T follicular helper cell (primary cell): ENCODE measurements around the gene MRPS17.
A peak's percentile ranks its signal among the peaks of the same experiment; 100 is the strongest.
"Not testable (repeated sequence)": the region's sequence is repeated elsewhere in the genome, so short reads cannot be mapped to it uniquely, and the experiment has no call there.

Experiments
- DNase-seq: peaks from one replicate; pipeline ENCODE4 v3.0.0-alpha.2; 2020; ENCODE audit warnings: low read depth
- total RNA-seq, 2 experiments: gene quantifications; one replicate each; lab custom pipeline; 2026; lab: John Stamatoyannopoulos, UW

MRPS17 gene
- total RNA-seq, result 7.1 to 16.1 reads per million in 2 experiments

DNA sequence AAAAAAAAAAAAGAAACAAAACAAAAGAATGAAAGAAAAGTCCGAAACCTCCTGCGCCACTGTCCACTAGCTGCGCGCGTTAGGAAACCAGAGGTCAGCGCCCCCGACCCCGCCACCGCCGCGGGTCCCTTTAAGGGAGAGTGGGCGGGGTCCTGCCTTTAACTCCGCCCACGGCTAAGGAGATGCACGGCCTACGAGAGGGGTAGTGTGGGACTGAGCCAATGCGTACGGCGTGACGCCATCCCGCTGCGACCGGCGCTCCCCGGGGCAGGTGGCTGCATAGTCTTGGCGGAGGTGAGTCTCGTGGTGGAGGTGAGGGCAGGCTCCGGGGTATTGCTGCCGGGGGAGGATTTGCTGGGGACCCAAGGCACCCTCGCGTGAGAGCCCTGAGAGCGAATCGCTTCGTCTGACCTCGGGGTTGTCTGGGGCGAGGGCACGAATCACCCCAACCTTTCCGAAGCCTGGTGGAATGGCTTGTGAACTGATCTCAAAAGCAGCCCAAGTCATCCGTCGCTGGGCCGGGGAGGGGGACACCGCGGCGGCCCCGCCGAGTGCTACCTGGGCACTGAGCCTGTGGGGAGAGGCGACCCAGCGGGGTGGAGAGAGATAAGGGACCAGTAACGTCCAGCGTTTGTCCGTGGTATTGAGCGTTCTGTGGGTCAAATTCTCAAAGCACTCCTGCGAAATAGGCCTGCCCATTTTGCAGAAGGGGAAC lies at the start of gene MRPS17:
Gene MRPS17 (plus strand): TSS at position 241 of the 715 bp plus-strand sequence. CDS start 1,319 bp downstream, outside the sequence.
- peak; percentile 91 for DNase-seq

DNA sequence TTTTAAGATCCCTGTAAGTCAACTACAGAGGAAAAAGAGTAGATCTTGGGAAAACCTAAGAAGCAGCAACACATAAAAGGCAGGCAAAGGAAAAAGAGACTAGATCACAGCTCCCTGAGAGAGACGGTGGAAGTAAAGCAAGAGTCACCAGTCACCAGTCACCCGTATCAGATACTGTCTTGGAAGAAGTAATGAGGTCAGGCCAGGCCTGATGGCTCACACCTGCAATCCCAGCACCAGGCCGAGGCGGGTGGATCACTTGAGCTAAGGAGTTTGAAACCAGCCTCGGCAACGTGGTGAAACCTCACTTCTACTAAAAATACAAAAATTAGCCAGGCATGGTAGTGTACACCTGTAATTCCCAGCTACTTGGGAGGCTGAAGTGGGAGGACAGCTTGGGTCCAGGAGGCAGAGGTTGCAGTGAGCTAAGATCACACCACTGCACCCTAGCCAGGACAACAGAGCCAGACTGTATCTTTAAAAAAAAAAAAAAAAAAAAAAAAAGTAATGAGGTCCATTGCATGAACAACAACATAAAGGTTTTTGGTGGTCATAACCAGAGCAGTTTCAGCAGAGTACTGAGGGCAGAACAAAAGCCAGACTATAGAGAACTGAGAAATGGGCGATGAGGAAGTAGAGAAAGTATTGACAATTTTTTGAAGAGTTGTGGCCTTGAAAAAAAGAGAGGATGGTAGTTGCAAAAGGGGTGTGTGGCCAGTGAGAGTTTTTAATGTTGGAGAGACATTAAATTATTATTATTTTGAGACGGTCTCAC lies 47.5 kb upstream of the MRPS17 start:
- no peak for DNase-seq

DNA sequence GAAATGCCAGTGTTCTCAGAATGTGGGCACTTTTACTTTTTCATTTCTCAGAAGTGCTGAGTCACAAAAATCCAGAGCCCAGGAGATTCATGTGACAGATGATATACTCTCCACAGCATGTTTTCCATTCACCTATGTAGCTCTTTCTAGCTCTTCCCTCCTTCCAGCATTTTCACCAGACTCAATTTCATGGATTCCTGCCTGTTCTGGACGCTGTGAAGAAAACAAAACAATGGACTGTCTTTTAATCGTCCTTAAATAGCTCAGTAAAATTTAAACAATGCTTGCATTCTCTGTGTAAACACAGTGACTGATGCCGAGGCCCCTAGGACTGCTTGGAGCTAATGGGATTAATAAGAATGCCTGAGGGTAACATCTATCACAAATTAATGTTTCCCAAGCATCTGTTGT lies 38.9 kb upstream of the MRPS17 start:
- DNase-seq, result no peak

DNA sequence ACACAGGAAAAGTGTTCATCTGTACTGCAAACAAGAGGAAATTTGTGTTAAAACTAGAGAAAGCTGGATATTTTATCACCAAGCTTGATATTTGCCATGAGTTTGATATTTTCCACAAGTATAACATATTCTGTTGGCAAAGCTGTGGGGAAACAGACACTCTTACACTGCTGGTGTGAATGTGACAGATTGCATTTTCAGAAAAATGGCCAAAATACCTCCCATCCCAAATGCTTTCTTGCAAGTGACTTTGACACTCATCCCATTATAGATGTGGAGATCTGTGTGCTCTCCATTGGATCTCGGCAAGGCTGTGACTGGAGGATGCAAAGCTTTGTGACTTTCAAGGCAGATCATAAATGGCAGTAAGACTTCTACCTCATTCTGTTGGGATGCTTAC lies 33.9 kb upstream of the MRPS17 start:
- DNase-seq, result no peak

DNA sequence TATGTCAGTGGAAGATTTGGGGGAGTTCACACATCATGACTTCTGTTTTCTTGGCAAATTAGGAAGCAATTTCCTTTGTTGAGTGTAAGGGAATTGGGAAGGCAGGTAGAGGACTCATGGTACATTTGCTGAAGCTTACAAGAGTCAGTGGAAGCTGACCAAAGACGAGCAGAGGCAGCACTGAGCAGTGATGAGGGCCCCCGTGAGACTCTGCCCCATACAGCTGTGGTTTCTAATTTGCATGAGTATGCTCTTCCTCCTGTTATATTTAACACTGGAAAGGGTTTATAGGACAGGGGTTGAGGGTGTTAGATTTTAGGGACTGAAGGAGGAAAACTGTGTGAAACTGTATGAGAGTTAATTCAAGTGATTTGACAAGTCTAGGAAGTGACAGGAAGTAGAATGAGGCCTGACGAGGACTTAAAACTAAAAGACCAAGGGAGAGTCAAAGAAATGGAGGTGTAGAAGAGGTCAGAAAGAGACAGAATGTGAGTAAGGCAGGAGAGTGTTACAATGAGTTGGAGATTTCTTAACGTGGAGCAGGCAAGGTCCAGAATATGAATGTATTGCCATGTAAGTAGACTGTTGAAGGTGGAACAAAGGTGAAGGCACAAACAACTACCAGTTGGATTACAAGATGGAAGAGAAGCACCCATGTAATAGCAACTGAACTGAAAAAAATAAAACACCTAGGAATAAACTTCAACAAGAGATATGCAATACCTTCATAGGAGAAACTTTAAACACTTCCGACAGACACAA lies 23.5 kb upstream of the MRPS17 start:
- no peak for DNase-seq

DNA sequence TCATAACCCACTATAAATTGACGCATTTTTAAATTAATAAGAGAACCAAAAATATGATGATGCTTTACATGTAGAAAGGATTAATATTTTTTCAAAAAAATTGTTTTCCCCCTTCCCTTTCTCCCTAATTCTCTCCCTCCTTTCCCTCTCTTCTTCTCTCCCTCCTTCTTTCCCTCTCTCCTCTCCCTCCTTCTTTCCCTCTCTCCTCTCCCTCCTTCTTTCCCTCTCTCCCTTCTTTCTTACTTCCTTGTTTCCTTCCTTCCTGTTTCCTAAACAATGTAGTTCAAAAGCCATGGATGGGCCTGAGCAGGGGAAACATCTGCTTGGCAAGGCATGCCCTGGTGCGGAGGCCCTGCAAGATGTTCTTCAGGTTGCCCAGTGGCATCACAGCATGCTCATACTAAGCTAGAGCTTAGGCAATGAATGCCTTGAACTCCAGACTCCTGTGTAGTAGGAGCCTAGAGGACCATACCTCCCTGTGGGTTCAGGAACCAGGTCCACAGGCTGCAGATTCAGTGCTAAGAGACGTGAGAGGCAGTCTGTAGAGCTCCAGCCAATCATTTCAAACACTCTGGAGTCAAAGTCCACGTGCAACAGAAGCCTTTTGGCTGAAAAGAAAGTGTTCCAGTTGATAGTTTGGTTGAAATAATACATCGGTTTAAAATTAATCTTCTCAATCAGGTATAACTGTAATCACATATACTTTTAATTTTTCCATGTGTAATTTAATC lies 20.1 kb upstream of the MRPS17 start:
- DNase-seq, result no peak

DNA sequence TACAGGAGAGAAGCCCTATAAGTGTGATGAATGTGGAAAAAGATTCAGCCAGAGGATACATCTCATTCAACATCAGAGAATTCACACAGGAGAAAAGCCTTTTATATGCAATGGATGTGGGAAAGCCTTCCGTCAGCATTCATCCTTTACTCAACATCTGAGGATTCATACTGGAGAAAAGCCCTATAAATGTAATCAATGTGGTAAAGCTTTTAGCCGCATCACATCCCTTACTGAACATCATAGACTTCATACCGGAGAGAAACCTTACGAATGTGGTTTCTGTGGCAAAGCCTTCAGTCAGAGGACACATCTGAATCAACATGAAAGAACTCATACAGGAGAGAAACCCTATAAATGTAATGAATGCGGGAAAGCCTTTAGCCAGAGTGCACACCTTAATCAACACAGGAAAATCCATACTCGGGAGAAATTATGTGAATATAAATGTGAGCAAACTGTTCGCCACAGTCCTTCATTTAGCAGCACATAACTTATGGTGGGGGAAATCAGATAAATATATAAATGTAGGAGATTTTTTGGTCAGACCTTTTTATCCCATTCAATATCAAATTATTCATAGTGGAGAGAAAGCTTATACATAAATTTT lies 12.1 kb upstream of the MRPS17 start:
- DNase-seq, result no peak

DNA sequence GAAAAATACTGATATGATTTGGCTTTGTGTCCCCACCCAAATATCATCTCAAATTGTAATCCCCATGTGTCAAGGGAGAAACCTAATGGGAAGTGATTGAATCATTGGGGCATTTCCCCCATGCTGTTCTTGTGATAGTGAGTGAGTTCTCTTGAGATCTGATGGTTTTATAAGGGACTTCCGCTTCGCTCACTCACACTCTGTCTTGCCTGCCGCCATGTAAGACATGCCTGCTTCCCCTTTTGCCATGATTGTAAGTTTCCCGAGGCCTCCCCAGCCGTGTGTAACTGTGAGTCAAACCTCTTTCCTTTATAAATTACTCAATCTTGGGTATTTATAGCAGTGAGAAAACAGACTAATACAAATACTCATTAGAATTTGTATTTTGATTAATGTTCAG lies 5.1 kb upstream of the MRPS17 start:
- no peak for DNase-seq

DNA sequence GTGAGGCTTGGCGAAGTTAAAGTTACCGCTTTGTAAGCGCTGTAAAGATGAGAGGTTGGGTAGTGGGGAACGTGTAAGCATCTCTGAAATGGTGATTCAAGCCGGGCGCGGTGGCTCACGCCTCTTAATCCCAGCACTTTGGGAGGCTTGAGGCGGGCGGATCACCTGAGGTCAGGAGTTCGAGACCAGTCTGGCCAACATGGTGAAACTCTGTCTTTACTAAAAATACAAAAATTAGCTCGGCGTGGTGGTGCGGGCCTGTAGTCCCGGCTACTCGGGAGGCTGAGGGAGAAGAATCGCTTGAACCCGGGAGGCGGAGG lies 635 bp downstream of the MRPS17 start:
- DNase-seq, result not testable (repeated sequence)

DNA sequence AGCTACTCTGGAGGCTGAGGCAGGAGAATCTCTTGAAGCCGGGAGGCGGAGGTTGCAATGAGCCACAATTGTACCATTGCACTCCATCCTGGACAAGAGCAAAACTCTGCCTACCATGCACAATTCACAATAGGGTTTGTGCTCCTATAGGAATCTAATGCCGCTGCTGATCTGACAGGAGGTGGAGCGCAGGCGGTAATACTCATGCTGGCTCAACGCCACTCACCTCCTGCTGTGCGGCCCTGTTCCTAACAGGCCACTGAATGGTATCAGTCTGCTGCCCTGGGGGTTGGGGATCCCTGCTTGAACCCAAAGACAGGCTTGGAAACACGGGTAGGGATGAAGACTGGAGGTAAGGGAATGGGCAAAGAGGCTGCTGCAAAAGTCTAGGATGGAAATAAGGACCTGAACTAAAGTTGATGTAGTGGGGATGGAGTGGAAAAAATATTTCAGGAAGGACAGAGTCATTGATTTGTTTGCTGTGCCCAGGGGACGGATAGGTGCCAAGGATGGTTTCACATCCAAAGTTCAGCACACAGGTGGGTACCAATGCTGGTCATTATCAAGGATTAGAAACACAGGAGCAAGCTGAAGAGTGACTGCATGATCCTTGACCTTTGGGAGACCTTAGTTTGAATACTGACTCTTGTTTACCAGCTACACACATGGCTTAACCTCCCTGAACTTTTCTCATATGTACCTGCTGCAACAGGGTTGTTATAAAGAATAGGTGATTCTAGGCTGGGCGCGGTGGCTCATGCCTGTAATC lies 2.2 kb downstream of the MRPS17 start:
- no peak for DNase-seq

DNA sequence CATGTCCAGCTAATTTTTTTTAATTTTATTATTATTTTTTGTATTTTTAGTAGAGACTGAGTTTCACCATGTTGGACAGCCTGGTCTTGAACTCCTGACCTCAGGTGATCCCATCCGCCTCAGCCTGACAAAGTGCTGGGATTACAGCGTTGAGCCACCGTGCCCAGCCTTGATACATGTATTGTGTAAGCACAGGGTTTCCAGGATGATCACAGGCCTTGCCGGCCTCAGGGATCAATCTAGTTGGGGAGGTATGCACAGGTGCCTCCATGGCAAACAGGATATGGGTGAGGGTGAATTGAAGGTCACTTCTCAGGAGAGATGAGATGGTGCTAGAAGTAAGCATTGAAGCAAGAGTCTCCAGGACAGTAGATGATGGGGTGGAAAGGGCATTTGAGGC lies 5.5 kb downstream of the MRPS17 start:
- DNase-seq, result no peak

DNA sequence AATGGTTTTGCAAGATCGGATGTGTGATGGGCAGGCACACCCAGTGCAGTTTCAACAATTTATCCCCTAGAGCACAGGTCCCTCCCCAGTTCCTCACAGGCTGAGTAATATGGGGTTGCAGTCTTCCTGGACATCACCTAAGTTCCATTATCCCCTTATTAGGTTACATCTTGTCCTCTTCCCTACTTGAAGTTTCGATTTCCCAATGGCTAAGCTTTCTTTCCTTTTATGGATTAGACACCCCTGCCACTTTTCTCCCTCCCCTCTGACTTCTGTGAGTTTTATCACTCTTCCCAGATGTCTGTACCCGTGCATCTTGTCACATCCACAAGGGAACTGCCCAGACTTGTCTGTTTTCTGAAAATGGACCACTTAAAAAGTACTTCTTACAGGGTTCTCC lies 10.3 kb downstream of the MRPS17 start:
- DNase-seq, result no peak

DNA sequence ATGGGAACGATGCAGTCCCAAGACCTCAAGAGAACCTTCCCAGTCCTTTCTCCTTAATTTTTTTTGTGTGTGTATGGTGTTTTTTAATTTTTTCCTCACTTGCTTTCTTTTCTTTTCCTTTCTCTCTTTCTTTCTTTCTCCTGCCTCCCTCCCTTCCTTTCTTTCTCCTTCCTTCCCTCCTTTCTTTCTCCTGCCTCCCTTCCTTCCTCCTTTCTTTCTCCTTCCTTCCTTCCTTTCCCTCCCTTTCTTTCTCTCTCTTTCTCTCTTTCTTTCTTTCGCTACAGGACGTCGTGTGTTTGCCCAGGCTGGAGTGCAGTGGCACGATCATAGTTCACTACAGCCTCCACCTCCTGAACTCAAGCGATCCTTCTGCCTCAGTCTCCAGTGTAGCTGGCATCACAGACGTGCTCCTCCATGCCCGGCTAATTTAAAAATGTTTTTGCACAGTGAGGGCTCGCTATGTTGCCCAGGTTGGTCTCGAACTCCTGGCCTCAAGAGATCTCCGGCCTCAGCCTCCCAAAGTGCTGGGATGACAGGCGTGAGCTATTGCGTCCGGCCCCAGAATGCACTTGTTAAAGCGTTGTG lies 12.0 kb downstream of the MRPS17 start:
- DNase-seq, result no peak

DNA sequence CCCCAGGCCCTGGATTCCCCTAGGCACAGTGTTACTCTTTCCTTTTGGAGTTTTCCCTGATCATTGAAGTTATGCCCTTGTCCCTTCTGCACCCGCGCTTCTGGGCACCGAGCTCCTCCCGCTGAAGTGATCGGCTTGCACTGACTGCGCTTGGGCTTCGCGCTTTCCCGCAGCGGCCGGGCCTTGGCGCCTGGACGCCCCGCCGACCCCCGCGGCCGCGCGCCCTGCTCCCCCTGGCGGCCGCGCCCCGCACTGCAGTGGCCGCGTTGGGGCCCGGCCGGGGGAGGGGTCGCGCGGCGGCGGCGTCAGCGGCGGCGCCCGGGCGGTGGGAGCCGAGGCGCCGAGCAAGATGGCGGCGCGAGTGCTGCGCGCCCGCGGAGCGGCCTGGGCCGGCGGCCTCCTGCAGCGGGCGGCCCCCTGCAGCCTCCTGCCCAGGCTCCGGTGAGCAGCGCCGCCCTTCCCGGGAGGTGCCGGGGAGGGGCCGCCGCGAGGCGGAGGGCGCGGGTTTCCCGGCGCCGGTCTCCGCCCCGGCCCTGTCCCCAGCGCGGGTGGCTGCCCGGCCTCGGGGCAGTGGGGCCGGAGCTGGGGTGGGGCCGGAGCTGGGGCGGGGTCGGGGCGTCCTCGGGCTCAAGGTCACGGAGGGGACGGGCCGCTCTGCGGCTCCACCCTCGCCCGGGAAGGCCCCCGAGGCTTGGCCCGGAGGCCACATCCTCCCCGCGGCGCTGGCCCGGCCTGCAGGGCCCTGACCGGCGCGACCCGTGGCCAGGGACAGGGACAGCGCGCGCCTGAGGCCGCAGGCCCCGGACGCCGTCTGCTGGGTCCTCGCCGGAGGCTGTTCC lies 12.8 kb downstream of the MRPS17 start, which contains the start of gene NIPSNAP2:
Gene NIPSNAP2 (plus strand): TSS at position 325 of the 839 bp plus-strand sequence. CDS start 25 bp downstream, at position 350.
- DNase-seq, result peak; percentile 42

DNA sequence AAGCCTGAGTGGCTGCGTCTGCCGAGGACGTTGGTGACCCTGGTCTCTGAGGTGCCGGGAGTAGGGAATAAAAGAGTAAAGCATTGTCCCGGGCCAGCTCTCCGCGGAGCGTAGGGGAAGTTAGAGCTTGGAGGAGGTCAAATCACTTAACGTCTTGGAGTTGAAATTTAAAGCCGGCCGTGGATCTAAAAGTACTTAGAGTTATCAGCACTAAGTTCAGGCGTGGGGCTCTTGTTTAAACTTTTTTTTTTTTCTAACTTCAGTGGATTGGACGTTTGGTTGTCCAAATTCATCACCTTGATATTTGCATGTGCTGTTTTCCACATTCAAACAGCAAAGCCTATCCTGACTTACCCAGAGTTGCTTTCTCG lies 13.4 kb downstream of the MRPS17 start:
- DNase-seq, result no peak

DNA sequence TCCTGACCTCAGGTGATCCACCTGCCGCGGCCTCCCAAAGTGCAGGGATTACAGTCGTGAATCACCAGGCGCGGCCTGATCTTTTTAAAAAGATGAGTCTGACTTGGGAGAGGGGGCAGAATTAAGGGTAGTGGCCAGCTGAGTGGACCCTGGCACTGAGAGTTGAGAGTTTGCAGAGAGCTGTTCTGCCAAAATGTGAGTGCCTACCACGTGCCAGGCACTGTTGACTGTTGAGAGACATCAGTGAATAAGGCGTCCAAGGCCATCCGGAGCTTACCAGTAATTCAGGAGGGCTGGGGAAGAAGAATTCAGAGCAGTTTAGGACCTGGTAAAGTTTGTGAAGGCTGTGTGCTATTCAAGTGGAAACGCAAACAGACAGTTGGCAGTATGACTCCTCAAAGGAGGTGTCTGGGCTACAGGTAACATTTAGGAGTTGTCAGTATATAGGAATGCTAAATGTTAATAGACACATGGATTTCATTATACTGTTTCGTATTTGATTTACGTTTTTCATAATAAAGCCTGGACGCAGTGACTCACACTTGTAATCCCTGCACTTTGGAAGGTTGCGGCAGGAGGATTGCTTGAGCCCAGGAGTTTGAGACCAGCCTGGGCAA lies 14.2 kb downstream of the MRPS17 start:
- no peak for DNase-seq

DNA sequence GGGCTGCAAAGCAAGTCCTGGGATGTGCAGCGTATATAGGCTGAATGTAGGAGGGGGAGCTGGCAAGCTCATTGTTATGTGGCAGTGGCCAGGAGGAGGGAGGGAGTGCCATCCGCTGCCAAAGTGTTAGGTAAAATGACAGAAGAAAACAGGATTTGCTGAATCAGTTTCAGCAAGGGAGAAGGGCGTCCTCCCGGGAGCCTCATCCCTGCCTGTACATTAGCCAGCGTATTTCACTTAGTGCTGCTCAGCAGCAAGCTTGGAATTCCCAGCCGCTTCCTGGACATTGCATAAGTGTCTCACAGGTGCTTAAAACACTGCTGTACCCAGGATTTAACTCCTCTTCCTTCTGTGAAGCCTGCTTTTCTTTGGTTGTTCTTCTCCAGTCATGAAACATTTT lies 15.2 kb downstream of the MRPS17 start:
- DNase-seq, result no peak

DNA sequence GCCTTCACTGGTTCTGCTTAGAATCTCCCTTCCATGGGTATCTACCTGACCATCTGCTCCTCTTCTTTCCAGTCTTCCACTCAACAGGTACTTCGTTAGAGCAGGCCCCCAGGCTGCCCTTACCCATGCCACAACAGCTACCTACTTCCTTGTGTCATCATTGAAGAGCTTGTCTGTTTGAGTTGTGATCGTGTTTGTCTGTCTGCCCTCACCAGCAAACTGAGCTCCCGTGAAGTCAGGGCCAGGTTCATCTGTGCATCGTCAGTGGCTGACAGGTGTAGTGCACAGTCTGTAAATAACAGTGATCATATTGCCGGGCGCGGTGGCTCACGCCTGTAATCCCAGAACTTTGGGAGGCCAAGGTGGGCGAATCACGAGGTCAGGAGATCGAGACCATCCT lies 17.7 kb downstream of the MRPS17 start:
- no peak for DNase-seq

DNA sequence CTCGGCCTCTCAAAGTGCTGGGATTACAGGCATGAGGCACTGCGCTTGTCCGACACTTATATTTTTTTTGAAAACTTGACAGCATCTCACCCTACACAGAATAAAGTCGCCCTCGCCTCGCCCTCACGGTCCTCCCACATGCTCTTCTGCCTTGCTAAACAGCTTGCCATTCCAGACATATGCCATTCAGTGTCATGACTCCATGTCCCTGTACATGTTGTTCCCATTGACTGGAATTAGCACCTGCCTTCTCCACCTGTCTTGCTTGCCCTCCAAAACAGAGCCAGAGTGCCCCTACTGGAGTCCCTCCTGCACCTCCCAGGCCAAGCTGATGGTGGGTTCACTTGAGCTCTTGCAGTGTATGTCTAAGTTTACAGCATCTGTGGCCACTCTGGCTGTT lies 18.9 kb downstream of the MRPS17 start:
- no peak for DNase-seq
